ENCODE measurements around the gene GRIA3. TPM values are rescaled to one million over a fixed set of nuclear protein-coding genes. Genes with fewer than 3 reads are reported as not detected.

GRIA3 gene
- total and polyA plus RNA-seq, 10 of the 15 experiments (the other 5 are each of a cell fraction or from before 2014, with no cell fraction given), result 0.45 to 4.3 (median 2.2) TPM

DNA sequence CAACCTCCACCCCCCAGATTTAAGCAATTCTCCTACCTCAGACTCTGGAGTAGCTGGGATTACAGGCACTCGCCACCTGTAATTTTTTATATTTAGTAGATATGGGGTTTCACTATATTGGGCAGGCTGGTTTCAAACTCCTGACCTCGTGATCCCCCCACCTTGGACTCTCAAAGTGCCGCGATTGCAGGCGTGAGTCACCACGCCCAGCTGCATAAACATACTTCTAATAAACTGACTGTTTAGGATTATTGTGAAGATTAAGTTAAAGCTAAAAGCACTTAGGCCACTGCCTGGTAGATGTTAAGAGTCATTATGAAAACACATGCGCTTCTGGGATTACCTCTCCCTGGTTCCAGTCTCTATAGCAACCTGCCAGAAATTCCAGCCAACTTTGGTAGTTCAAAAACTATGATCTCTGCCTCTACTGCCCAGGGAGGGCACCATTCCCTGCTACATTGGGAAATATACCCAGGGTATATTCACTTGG, 30.2 kb upstream of the GRIA3 start (continued):
- no peak for TF ChIP-seq CTCF (IDR thresholded peaks at IDR 0.05 in 2 of 3, conservative IDR thresholded peaks at IDR 0.05 in 1 of 3; ENCODE audit: control insufficient read depth in 2 of 3, extremely low read depth in 1 of 3, insufficient read depth in 1 of 3, low read depth in 3 of 3, low read length in 3 of 3)

DNA sequence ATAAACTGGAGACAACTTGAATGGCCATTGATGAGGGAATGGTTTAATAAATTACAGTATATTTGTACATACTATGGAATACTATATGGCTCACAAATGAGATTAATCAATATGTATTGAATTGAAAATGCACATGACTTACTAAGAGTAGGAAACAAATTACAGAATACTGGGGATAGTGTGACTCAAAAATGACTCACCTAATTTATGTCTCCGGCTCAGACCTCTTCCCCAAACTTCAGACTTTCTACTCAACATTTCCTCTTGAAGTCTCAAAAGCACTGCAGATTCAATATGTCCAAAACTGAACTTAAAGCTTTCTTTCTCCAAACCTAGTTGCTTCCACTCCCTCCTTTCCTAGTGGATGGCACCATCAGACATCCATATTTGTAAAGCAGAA, 28.8 kb upstream of the GRIA3 start:
- Histone ChIP-seq H3K9ac (ENCODE audit: control insufficient read depth, insufficient read depth, low read length) (no peak overlapping the region), H3K9me3 (replicated peaks; ENCODE audit: control insufficient read depth, insufficient read depth, low read length) (no peaks in the 10 kb centered on the region), H4K20me1 (ENCODE audit: control insufficient read depth, insufficient read depth) (no peaks in the 10 kb centered on the region), H3K27me3 (replicated peaks in 1 of 2; ENCODE audit: control insufficient read depth in 2 of 2, insufficient read depth in 2 of 2, low read length in 1 of 2) (no peaks in the 10 kb centered on the region), H3K4me1 (ENCODE audit: control insufficient read depth, insufficient read depth, low read length) (no peaks in the 10 kb centered on the region), H2AFZ (ENCODE audit: control insufficient read depth, low read depth, low read length) (no peak overlapping the region), H3K4me2 (ENCODE audit: control insufficient read depth, insufficient read depth) (no peak overlapping the region), H3K4me3 (no peak overlapping the region), H3K79me2 (ENCODE audit: control insufficient read depth, insufficient read depth, low read length) (no peaks in the 10 kb centered on the region), H3K27ac (ENCODE audit: control insufficient read depth, insufficient read depth) (no peak overlapping the region), H3K36me3 (ENCODE audit: control insufficient read depth in 2 of 2, insufficient read depth in 2 of 2, low read length in 1 of 2) (no peaks in the 10 kb centered on the region)
- TF ChIP-seq TBL1XR1 (IDR thresholded peaks at IDR 0.05; ENCODE audit: low read depth, low read length), result no peak
- TF ChIP-seq SUPT20H (IDR thresholded peaks at IDR 0.05; ENCODE audit: borderline replicate concordance, control insufficient read depth, low read depth, low read length), result no peak
- no peak for TF ChIP-seq SKIL (IDR thresholded peaks at IDR 0.05; ENCODE audit: low read depth, poor library complexity, severe bottlenecking)
- TF ChIP-seq SMAD5 (IDR thresholded peaks at IDR 0.05; ENCODE audit: low read depth), result no peak
- no peak for TF ChIP-seq SP1 (IDR thresholded peaks at IDR 0.05; ENCODE audit: low read depth, low read length)
- TF ChIP-seq HDAC6 (IDR thresholded peaks at IDR 0.05; ENCODE audit: unreplicated experiment), result no peak
- no peak for TF ChIP-seq TCF12 (IDR thresholded peaks at IDR 0.05; ENCODE audit: low read depth, low read length)
- TF ChIP-seq CEBPB (IDR thresholded peaks at IDR 0.05; ENCODE audit: borderline replicate concordance in 1 of 2, low read depth in 2 of 2, low read length in 2 of 2), result no peak
- no peak for TF ChIP-seq JUND (IDR thresholded peaks at IDR 0.05; ENCODE audit: low read depth, low read length)
- ChIA-PET RAD21 (ENCODE audit: unreplicated experiment) (no interaction called here), SMC1A (ENCODE audit: uncharacterized antibody, unreplicated experiment) (interaction anchor here (0.6 kb wide), 1 partner anchor 387 kb away, joined by 3 read pairs; no protein-coding TSS in a partner anchor), CTCF (no interaction called here), POLR2A (no interaction called here)
- no peak for ATAC-seq
- intact Hi-C loops (cut with micrococcal nuclease; ENCODE audit: unreplicated experiment) (no loop called here), in situ Hi-C loops (cut with MboI) (no loop called here)
- WGBS (ENCODE audit: insufficient coverage, insufficient replicate concordance, low lambda C conversion rate, missing lambda C conversion rate), result 0% methylated on average over 1 of the region's 1 CpG
- no peak for DNase-seq (ENCODE audit: low read depth, low spot score)
- BruUV-seq (replicated peaks), result no TSS peak
- no peak for FAIRE-seq
